Activated T-cell treated with anti-CD3 and anti-CD28 coated beads for 48 hours (primary cell): ENCODE measurements around the gene FLVCR1.

Source experiments
- DNase-seq: peaks from one replicate; pipeline ENCODE4 v3.0.0-alpha.2; 2020; ENCODE audit warnings: low read depth

The FLVCR1 gene

DNA sequence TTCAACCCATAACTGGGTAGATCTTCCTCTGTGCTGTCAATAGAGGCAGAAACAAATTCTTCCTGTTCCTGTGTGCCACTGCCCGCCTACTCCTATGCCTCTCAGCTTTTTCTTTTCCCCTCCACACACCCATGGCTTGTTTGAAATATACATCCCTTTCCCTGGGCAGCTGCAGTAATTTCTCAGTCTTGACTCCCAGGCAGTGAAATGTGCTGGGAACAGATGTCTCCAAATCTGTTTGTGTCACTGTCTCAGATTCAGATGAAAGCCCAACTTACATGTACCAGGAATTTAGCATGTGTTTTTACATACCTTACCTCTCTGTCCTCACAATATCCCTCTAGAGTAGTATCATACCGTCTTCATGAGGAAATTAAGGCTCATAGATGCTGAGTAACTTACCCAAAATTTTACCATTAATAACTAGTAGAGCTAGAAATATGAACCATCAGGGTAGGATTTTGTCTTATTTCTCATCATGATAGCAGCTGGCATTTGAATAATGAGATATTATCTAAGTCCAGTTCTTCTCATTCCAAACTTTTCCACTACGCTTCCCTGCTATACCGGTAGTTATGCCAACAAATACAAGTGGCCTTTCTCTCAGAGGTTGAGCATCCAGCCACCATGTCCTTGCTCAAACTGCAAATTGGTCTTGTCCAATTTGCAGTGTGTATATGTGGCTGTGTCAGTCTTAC, 87.5 kb downstream of the FLVCR1 start:
- no peak for DNase-seq

GRCh38 chr1:212946872-212947271, 88.8 kb downstream of the FLVCR1 start:
- DNase-seq, result no peak
